ENCODE results near the gene PPP2R5E. TPM values are rescaled to one million over a fixed set of nuclear protein-coding genes. Genes with fewer than 3 reads are reported as not detected.

PPP2R5E gene
- total and polyA plus RNA-seq, 10 of the 15 experiments (the other 5 are each of a cell fraction or from before 2014, with no cell fraction given), result 11.4 to 56.2 (median 22.7) TPM

GRCh38 chr14:63428486-63428885, 114.7 kb downstream of the PPP2R5E start:
- ATAC-seq, result no peak
- RAD21 ChIA-PET (ENCODE audit: unreplicated experiment), result no interaction called here
- Histone ChIP-seq H3K4me3 (no peak overlapping the region), H3K9me3 (replicated peaks; ENCODE audit: control insufficient read depth, insufficient read depth, low read length) (no peaks in the 10 kb centered on the region), H3K4me2 (ENCODE audit: control insufficient read depth, insufficient read depth) (no peak overlapping the region), H3K27ac (ENCODE audit: control insufficient read depth, insufficient read depth) (no peak overlapping the region), H3K36me3 (ENCODE audit: control insufficient read depth in 2 of 2, insufficient read depth in 2 of 2, low read length in 1 of 2) (no peaks in the 10 kb centered on the region; a peak in 3 of 4 replicates), H4K20me1 (ENCODE audit: control insufficient read depth, insufficient read depth) (no peaks in the 10 kb centered on the region; the same call in 1 of the 2 replicates), H3K27me3 (replicated peaks in 1 of 2; ENCODE audit: control insufficient read depth in 2 of 2, insufficient read depth in 2 of 2, low read length in 1 of 2) (no peaks in the 10 kb centered on the region), H3K4me1 (ENCODE audit: control insufficient read depth, insufficient read depth, low read length) (peaks cover 8% of the 10 kb centered on the region), H3K9ac (ENCODE audit: control insufficient read depth, insufficient read depth, low read length) (no peak overlapping the region), H3K79me2 (ENCODE audit: control insufficient read depth, insufficient read depth, low read length) (peaks cover 14% of the 10 kb centered on the region), H2AFZ (ENCODE audit: control insufficient read depth, low read depth, low read length) (no peak overlapping the region)
- in situ Hi-C loops (cut with MboI), result no loop called here
- CTCF ChIA-PET, result no interaction called here
- intact Hi-C loops (cut with micrococcal nuclease; ENCODE audit: unreplicated experiment), result no loop called here
- FAIRE-seq, result no peak
- TF ChIP-seq CEBPZ (IDR thresholded peaks at IDR 0.05; ENCODE audit: low read depth, low read length), result no peak
- POLR2A ChIA-PET, result no interaction called here
- no peak for DNase-seq (ENCODE audit: low read depth, low spot score)
- 100% methylated on average over 1 of the region's 1 CpG for WGBS (ENCODE audit: insufficient coverage, insufficient replicate concordance, low lambda C conversion rate, missing lambda C conversion rate)
- SMC1A ChIA-PET (ENCODE audit: uncharacterized antibody, unreplicated experiment), result interaction anchor here (0.6 to 0.8 kb wide), 2 partner anchors 19 to 67 kb away, joined by 3 read pairs; no protein-coding TSS in a partner anchor
- BruUV-seq (replicated peaks), result no TSS peak

- intact Hi-C loops (cut with micrococcal nuclease; ENCODE audit: unreplicated experiment) (no loop called here), in situ Hi-C loops (cut with MboI) (no loop called here)
- Histone ChIP-seq H3K27me3 (replicated peaks in 1 of 2; ENCODE audit: control insufficient read depth in 2 of 2, insufficient read depth in 2 of 2, low read length in 1 of 2) (no peaks in the 10 kb centered on the region), H2AFZ (ENCODE audit: control insufficient read depth, low read depth, low read length) (no peak overlapping the region), H3K79me2 (ENCODE audit: control insufficient read depth, insufficient read depth, low read length) (peaks cover 10% of the 10 kb centered on the region), H3K36me3 (ENCODE audit: control insufficient read depth in 2 of 2, insufficient read depth in 2 of 2, low read length in 1 of 2) (no peaks in the 10 kb centered on the region; a peak in 2 of 4 replicates), H3K27ac (ENCODE audit: control insufficient read depth, insufficient read depth) (no peak overlapping the region), H3K4me3 (no peak overlapping the region), H4K20me1 (ENCODE audit: control insufficient read depth, insufficient read depth) (no peaks in the 10 kb centered on the region), H3K4me2 (ENCODE audit: control insufficient read depth, insufficient read depth) (no peak overlapping the region), H3K9ac (ENCODE audit: control insufficient read depth, insufficient read depth, low read length) (no peak overlapping the region), H3K9me3 (replicated peaks; ENCODE audit: control insufficient read depth, insufficient read depth, low read length) (no peaks in the 10 kb centered on the region), H3K4me1 (ENCODE audit: control insufficient read depth, insufficient read depth, low read length) (no peaks in the 10 kb centered on the region)
- ChIA-PET CTCF (interaction anchor here (0.9 kb wide), 1 partner anchor 35 kb away, joined by 3 read pairs; no protein-coding TSS in a partner anchor), SMC1A (ENCODE audit: uncharacterized antibody, unreplicated experiment) (interaction anchor here (1.1 to 1.2 kb wide), 2 partner anchors 54 to 117 kb away, joined by 3 read pairs; no protein-coding TSS in a partner anchor), POLR2A (no interaction called here), RAD21 (ENCODE audit: unreplicated experiment) (no interaction called here)
- no peak for FAIRE-seq
- TF ChIP-seq CTCF (IDR thresholded peaks at IDR 0.05 in 2 of 3, conservative IDR thresholded peaks at IDR 0.05 in 1 of 3; ENCODE audit: control insufficient read depth in 2 of 3, extremely low read depth in 1 of 3, insufficient read depth in 1 of 3, low read depth in 3 of 3, low read length in 3 of 3) (no peak), ESRRA (IDR thresholded peaks at IDR 0.05; ENCODE audit: low read length) (no peak), ZNF274 (IDR thresholded peaks at IDR 0.05; ENCODE audit: insufficient read depth, insufficient read length) (no peak), MTA2 (IDR thresholded peaks at IDR 0.05; ENCODE audit: low read depth) (no peak), RBBP5 (conservative IDR thresholded peaks at IDR 0.05) (no peak), E4F1 (IDR thresholded peaks at IDR 0.05; ENCODE audit: borderline replicate concordance, partially characterized antibody) (no peak), SIN3A (IDR thresholded peaks at IDR 0.05; ENCODE audit: low read depth, low read length) (no peak)
- ATAC-seq, result no peak
- DNase-seq (ENCODE audit: low read depth, low spot score), result no peak
- WGBS (ENCODE audit: insufficient coverage, insufficient replicate concordance, low lambda C conversion rate, missing lambda C conversion rate), result 90% methylated on average over 6 of the region's 6 CpGs
- BruUV-seq (replicated peaks), result no TSS peak
Observed at GRCh38 chr14:63426838-63427352, 116.3 kb downstream of the PPP2R5E start.

All from GM12878 (cell line).